PC-3 (cell line): ENCODE measurements around the gene MGMT. TPM values are rescaled to one million over a fixed set of nuclear protein-coding genes. Genes with fewer than 3 reads are reported as not detected.

Source experiments
- ATAC-seq: fragments of 200-7000 bp; cut with Tn5 transposase; 2 replicates; pipeline ENCODE4 v1.9.1; 2020; ENCODE audit warnings: mild to moderate bottlenecking, moderate library complexity
- BruUV-seq: library from RNA; stranded (reverse); fragments of 400-500 nt; replicated peaks from 2 replicates; lab custom pipeline; 2021; lab: Mats Ljungman, UMichigan
- CTCF ChIA-PET: fragments of 300-600 bp; sonication (Branson Sonifier 250); formaldehyde crosslinking; loops from one replicate; lab custom pipeline; 2022; ENCODE audit warnings: antibody characterized with exemption; lab: Charles Lee
- POLR2A ChIA-PET: fragments of 300-600 bp; sonication (Branson Sonifier 250); formaldehyde crosslinking; loops from one replicate; lab custom pipeline; 2022; ENCODE audit warnings: antibody characterized with exemption; ENCODE audit not compliant: unreplicated experiment; lab: Charles Lee
- DNase-seq: peaks from one replicate; pipeline ENCODE4 v3.0.0-alpha.2; 2015
- H2AFZ ChIP-seq: fragments of 300-600 bp; sonication (generic); 2 replicates; pipeline ENCODE4 v1.6.0; 2016; ENCODE audit warnings: antibody characterized with exemption, low read length
- H3F3A ChIP-seq: fragments of 300-600 bp; sonication (generic); one replicate; pipeline ENCODE4 v1.6.0; 2017; ENCODE audit warnings: antibody characterized with exemption, low read length, control low read depth, mild to moderate bottlenecking; ENCODE audit not compliant: unreplicated experiment
- H3K27ac ChIP-seq: fragments of 300-600 bp; sonication (generic); 2 replicates; pipeline ENCODE4 v1.5.1; 2016; ENCODE audit warnings: mild to moderate bottlenecking, low read length
- H3K27me3 ChIP-seq: fragments of 300-600 bp; sonication (generic); 2 replicates; pipeline ENCODE4 v1.6.1; 2016; ENCODE audit warnings: low read length, mixed read lengths
- H3K36me3 ChIP-seq: fragments of 300-600 bp; sonication (generic); 2 replicates; pipeline ENCODE4 v1.6.1; 2016; ENCODE audit warnings: low read depth, mixed run types, low read length, mixed read lengths
- H3K4me1 ChIP-seq: fragments of 300-600 bp; sonication (generic); 2 replicates; pipeline ENCODE4 v1.5.1; 2016; ENCODE audit warnings: low read length; ENCODE audit not compliant: insufficient read depth
- H3K4me2 ChIP-seq: fragments of 300-600 bp; sonication (generic); 2 replicates; pipeline ENCODE4 v1.6.0; 2016; ENCODE audit warnings: low read length
- H3K4me3 ChIP-seq: fragments of 300-600 bp; sonication (generic); 2 replicates; pipeline ENCODE4 v1.5.1; 2016; ENCODE audit warnings: mild to moderate bottlenecking, low read length, mixed read lengths
- H3K79me2 ChIP-seq: fragments of 300-600 bp; sonication (generic); 2 replicates; pipeline ENCODE4 v1.6.1; 2017; ENCODE audit warnings: low read length, mixed read lengths
- H3K9ac ChIP-seq: fragments of 300-600 bp; sonication (generic); 2 replicates; pipeline ENCODE4 v1.6.0; 2016; ENCODE audit warnings: mild to moderate bottlenecking, low read length
- H3K9me2 ChIP-seq: fragments of 300-600 bp; sonication (generic); replicated peaks from 2 replicates; pipeline ENCODE4 v1.6.1; 2016; ENCODE audit warnings: mixed run types, low read length, mixed read lengths
- H3K9me3 ChIP-seq: fragments of 300-600 bp; sonication (generic); 2 replicates; pipeline ENCODE4 v1.6.1; 2016; ENCODE audit warnings: low read length, mixed read lengths
- H4K20me1 ChIP-seq: fragments of 300-600 bp; sonication (generic); 2 replicates; pipeline ENCODE4 v1.6.1; 2016; ENCODE audit warnings: low read length, mixed read lengths
- EZH2 ChIP-seq: fragments of 300-600 bp; sonication (generic); IDR thresholded peaks from one replicate; pipeline ENCODE4 v1.6.1; 2017; ENCODE audit warnings: antibody characterized with exemption, mild to moderate bottlenecking, low read length; ENCODE audit not compliant: unreplicated experiment
- EZH2phosphoT487 ChIP-seq: fragments of 300-600 bp; sonication (generic); IDR thresholded peaks from 2 replicates; pipeline ENCODE4 v1.6.1; 2018; ENCODE audit warnings: mild to moderate bottlenecking, antibody characterized with exemption, low read length, borderline replicate concordance
- intact Hi-C: fragments of 100-400 bp; cut with micrococcal nuclease; formaldehyde crosslinking; loops from 2 replicates; pipeline ENCODE4 v1.9.0; 2023
- total RNA-seq: library from RNA; depleted of rRNA; stranded (reverse); fragments of >200 nt; gene quantifications from 2 replicates; pipeline ENCODE4 v1.2.3, GENCODE V29; 2014
- TF ChIP-seq, protein P1 (sequence below): fragments of 300-600 bp; sonication (generic); conservative IDR thresholded peaks from 2 replicates; pipeline ENCODE4 v1.5.1; 2017; ENCODE audit warnings: antibody characterized with exemption, low read depth, mild to moderate bottlenecking, low read length

The MGMT gene
- total RNA-seq, 1 experiment from 2014 or later, result 19.8 TPM

DNA sequence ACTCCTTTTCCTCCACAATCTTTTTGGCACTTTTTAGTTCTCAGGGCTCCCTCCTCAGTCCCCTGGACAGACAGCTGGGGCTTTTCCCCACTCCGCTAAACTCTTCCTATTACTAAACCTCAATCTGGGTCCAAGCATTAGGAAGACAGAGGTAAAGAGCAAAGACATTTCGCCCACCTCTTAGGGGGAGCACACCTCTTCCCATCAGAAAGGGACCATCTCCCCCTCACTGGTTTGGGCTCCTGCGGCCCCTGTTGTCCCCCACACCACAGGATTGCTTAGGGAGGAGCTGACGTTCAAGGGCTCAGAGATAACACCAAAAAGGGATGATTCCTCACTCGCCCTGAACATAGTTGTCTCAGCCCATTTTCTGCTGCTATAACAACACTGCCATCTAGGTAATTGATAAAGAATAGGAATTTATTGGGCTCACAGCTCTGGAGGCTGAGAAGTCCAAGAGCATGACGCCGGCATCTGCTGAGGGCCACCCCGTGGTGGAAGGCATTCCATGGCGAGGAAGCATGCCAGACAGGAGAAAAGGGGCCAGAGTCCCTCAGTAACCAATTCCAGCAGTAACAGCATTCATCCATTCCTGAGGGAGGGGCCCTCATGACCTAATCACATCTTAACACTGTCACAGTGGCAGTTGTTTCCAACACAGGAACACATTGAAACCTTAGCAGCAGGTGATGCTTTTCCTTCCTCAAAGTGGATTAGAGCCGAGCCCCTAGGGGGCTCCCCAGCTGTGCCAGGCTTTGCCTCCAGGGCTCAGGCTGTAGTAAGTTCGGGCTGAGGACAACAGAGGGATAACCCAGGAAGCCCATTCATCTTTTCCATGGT, 287.4 kb downstream of the MGMT start:
- no peaks in the 10 kb centered on the region for H3K9me2 ChIP-seq
- no peak overlapping the region for H3K4me2 ChIP-seq
- no peak for ATAC-seq
- H3K79me2 ChIP-seq, result no peaks in the 10 kb centered on the region
- no peaks in the 10 kb centered on the region for H3K27me3 ChIP-seq
- no peak overlapping the region for H3K4me3 ChIP-seq
- TF ChIP-seq, protein P1, sequence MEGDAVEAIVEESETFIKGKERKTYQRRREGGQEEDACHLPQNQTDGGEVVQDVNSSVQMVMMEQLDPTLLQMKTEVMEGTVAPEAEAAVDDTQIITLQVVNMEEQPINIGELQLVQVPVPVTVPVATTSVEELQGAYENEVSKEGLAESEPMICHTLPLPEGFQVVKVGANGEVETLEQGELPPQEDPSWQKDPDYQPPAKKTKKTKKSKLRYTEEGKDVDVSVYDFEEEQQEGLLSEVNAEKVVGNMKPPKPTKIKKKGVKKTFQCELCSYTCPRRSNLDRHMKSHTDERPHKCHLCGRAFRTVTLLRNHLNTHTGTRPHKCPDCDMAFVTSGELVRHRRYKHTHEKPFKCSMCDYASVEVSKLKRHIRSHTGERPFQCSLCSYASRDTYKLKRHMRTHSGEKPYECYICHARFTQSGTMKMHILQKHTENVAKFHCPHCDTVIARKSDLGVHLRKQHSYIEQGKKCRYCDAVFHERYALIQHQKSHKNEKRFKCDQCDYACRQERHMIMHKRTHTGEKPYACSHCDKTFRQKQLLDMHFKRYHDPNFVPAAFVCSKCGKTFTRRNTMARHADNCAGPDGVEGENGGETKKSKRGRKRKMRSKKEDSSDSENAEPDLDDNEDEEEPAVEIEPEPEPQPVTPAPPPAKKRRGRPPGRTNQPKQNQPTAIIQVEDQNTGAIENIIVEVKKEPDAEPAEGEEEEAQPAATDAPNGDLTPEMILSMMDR, result no peak
- TF ChIP-seq EZH2, result no peak
- no peak for TF ChIP-seq EZH2phosphoT487
- no peak for DNase-seq
- BruUV-seq, result no TSS peak
- POLR2A ChIA-PET, result no interaction called here
- intact Hi-C loops, result no loop called here
- no peaks in the 10 kb centered on the region for H3K9me3 ChIP-seq
- CTCF ChIA-PET, result no interaction called here
- no peaks in the 10 kb centered on the region for H3K4me1 ChIP-seq
- no peaks in the 10 kb centered on the region for H3F3A ChIP-seq
- no peaks in the 10 kb centered on the region for H3K36me3 ChIP-seq
- no peak overlapping the region for H2AFZ ChIP-seq
- no peaks in the 10 kb centered on the region for H4K20me1 ChIP-seq
- H3K9ac ChIP-seq, result no peak overlapping the region
- no peak overlapping the region for H3K27ac ChIP-seq

DNA sequence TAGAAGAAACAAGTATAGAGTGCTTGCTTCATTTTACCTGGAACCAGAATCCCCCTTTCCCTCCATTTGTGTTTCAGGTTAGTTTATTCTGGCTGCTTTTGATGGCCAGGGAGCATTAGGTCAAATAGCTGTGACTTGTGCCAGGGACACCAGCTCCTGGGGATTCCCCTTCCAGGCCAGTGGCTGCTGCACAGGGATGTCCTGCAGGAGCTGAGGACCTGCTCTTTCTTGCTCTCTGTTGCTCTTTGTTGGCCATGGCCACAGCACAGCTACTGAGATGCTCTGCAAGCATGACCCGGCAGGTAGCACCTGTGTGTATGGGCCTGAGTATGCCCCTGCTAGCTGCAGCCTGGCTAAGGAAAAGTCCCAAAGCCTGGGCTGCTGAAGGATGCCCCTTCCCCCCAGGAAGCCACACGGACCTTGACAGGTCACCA, 288.1 kb downstream of the MGMT start:
- H3K4me1 ChIP-seq, result no peaks in the 10 kb centered on the region
- no peak overlapping the region for H3K9ac ChIP-seq
- H4K20me1 ChIP-seq, result no peaks in the 10 kb centered on the region
- no peak for DNase-seq
- H3K9me3 ChIP-seq, result no peaks in the 10 kb centered on the region
- intact Hi-C loops, result no loop called here
- H3K27me3 ChIP-seq, result no peaks in the 10 kb centered on the region
- H3K4me2 ChIP-seq, result no peak overlapping the region
- no peak overlapping the region for H3K4me3 ChIP-seq
- POLR2A ChIA-PET, result no interaction called here
- CTCF ChIA-PET, result no interaction called here
- H2AFZ ChIP-seq, result no peak overlapping the region
- no peaks in the 10 kb centered on the region for H3K9me2 ChIP-seq
- TF ChIP-seq, protein P1, result no peak
- no peak overlapping the region for H3K27ac ChIP-seq
- H3K79me2 ChIP-seq, result no peaks in the 10 kb centered on the region
- no peaks in the 10 kb centered on the region for H3K36me3 ChIP-seq
- no peaks in the 10 kb centered on the region for H3F3A ChIP-seq
- ATAC-seq, result no peak
- no TSS peak for BruUV-seq

DNA sequence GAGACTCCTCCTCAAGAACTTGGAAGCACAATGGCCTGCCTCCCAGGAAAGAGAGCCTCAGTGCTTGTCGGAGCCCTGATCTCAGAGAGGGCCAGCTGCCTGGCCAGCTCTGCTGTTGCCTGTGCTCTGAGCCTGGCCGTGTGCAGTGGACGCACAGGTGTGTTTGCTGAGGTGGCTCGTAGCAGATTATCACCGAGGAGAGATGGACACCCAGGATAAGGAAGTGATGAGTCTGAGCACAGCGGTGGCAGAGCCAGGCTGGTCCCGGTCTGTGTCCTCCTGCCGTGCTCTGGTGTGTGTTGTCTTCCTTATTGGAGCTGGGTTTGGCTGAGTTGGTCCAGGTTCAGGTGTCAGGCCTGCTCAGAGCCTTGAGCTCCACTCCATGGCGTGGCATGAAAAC, 288.6 kb downstream of the MGMT start:
- H3K9ac ChIP-seq, result no peak overlapping the region
- no peaks in the 10 kb centered on the region for H3F3A ChIP-seq
- no peaks in the 10 kb centered on the region for H3K36me3 ChIP-seq
- H3K9me2 ChIP-seq, result no peaks in the 10 kb centered on the region
- no peak overlapping the region for H3K27ac ChIP-seq
- H3K4me1 ChIP-seq, result no peaks in the 10 kb centered on the region
- no peaks in the 10 kb centered on the region for H3K79me2 ChIP-seq
- no peak for ATAC-seq
- no peak for DNase-seq
- H2AFZ ChIP-seq, result no peak overlapping the region
- H3K4me2 ChIP-seq, result no peak overlapping the region
- ChIA-PET CTCF (no interaction called here), POLR2A (no interaction called here)
- no peak for TF ChIP-seq EZH2phosphoT487
- no peak for TF ChIP-seq EZH2
- TF ChIP-seq, protein P1, result no peak
- H3K27me3 ChIP-seq, result no peaks in the 10 kb centered on the region
- BruUV-seq, result no TSS peak
- no peaks in the 10 kb centered on the region for H3K9me3 ChIP-seq
- no peaks in the 10 kb centered on the region for H4K20me1 ChIP-seq
- H3K4me3 ChIP-seq, result no peak overlapping the region
- intact Hi-C loops, result no loop called here
